Amygdala (tissue), 56 donors: ENCODE measurements around the gene KAT6B.

Experiments
- DNase-seq, 56 donors: peaks; one replicate each; lab custom pipeline; 2025; lab: John Stamatoyannopoulos, UW

The KAT6B gene

DNA sequence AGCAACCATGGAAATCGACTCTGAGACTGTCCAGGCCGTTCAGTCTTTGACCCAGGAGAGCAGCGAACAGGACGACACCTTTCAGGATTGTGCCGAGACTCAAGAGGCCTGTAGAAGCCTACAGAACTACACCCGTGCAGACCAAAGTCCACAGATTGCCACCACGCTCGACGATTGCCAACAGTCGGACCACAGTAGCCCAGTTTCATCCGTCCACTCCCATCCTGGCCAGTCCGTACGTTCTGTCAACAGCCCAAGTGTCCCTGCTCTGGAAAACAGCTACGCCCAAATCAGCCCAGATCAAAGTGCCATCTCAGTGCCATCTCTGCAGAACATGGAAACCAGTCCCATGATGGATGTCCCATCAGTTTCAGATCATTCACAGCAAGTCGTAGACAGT lies 203.0 kb downstream of the KAT6B start:
- DNase-seq = no peak

GRCh38 chr10:75029857-75030256 lies 203.5 kb downstream of the KAT6B start:
- peak in 1 of 56 donors; percentile 5 for DNase-seq

GRCh38 chr10:75030371-75030770 lies 204.0 kb downstream of the KAT6B start:
- DNase-seq = no peak

- DNase-seq = no peak
Observed at GRCh38 chr10:75032119-75032518, 205.7 kb downstream of the KAT6B start.

- no peak for DNase-seq
Observed at GRCh38 chr10:75032813-75033212, 206.4 kb downstream of the KAT6B start.

DNA sequence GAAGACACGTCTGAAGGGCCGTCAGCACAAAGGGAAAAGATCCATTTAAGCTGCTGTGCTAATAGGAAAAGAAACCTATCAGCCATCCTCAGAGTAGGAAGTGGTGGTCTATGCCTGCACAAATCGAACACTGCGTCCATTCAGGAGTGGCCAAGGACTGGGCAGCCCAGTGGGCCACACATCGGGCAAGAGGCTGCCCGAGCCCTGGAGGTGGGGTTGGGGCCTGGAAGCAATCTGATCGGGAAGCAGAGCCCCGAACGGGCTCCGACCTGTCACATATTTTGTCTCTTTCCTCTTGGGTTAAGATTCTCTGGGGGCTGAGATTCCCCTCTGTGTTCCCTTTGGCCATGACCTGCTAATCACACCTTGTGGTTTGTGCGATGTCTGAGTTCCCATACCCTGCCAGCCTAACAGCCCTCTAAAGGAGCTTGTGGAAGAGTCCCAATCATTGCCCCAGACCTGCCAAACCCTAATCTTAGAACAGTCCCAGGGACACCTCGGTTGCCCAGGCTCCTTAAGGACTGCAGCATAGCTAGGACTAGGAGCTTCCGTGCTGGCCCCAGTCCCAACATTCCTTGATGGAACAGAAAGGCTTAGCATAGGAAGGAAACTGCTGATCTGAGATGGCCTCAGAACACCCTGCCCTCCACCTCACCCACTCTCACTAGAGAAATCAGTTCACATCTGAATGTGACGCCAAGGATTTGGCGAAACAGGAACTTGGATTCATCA lies 207.2 kb downstream of the KAT6B start:
- no peak for DNase-seq

DNA sequence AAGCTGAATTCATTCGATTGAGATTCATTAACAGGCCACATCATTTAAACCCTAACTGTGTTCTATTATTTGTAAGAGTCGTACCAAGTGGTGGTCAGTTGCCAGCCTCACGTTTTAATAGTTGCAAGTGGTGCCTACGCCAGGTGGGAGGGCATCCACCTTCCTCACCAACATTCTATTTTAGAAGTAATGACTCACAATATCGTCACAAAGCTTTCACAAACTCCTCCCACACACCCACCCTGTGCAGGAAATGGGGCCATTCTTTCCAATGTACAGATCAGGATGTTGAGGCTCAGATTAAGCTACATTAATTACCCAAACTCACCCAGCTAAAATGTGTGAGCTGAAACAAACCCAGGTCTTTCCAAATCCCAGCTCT lies 207.7 kb downstream of the KAT6B start:
- no peak for DNase-seq

GRCh38 chr10:75034714-75035258 lies 208.4 kb downstream of the KAT6B start:
- no peak for DNase-seq

- DNase-seq = no peak
Observed at GRCh38 chr10:75035975-75036708, 209.7 kb downstream of the KAT6B start.

DNA sequence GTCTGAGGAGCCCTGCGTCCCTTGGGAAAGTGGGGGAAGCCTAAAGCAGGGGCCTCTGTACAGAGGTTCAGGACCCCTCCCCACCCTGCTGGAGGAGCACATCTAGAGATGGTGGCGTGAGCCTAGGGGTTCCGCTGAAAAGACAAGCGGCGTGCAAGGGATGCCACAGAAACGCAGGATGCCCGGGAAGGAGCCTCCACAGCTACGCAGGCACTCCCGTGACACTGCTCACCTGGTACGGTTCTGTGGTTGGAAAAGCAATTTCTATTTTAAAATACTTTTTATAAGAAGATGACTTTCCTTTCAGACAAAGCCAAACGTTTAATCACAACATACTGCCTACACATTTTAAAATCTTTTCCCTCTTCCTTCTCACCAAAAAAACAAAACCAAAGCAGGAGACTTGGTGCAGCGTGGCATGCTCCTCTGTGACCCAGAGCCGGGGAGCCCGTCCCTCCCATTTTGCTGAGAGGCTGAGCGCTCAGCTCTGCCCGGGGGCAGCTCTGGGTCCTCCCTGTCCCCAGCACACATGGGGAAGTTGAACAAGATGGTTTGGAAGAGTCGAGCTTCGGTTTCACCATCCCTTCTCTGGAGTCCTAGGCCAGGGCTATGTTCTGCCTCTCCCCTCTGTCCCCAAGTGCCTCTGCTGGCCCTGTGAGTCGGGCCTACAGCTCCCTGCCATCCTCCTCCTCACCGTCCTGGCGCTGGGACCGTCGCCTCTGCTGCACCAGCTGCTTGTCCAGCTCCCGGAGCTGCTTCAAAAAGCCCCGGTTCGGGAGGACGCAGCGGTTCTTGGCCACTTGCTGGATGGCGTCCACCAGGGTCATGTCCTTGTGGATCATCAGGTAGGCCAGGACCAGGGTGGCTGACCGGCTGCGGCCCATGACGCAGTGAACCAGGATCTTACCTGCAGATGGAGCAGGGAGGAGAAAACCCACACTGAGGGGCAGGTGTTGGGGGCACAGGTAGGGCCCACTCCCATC lies 211.1 kb downstream of the KAT6B start:
- no peak for DNase-seq

GRCh38 chr10:75038335-75038734 lies 211.9 kb downstream of the KAT6B start:
- no peak for DNase-seq

DNA sequence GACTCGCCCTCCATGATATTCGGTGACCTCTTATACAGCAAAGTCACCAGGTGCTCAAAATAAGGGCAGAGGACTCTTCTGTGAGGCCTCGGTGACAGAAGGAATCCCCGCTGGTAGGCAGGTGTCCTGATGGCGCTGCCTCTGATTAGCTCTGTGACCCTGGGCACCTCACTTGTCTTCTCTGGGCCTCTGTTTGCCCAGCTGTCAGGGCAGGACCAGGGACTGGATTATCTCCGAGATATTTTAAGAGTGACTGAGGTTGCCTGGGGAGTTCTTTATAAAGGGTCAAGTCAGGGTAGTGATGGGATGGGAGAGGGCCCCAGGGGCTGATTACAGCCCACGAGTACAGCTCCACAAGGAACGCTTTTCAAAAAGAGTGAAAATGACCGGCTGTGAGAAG lies 214.2 kb downstream of the KAT6B start:
- no peak for DNase-seq

- DNase-seq = no peak
Observed at GRCh38 chr10:75042292-75042974, 216.0 kb downstream of the KAT6B start.

GRCh38 chr10:75043256-75044131 lies 217.1 kb downstream of the KAT6B start:
- no peak for DNase-seq

- no peak for DNase-seq
Observed at GRCh38 chr10:75048669-75049098, 222.3 kb downstream of the KAT6B start.

DNA sequence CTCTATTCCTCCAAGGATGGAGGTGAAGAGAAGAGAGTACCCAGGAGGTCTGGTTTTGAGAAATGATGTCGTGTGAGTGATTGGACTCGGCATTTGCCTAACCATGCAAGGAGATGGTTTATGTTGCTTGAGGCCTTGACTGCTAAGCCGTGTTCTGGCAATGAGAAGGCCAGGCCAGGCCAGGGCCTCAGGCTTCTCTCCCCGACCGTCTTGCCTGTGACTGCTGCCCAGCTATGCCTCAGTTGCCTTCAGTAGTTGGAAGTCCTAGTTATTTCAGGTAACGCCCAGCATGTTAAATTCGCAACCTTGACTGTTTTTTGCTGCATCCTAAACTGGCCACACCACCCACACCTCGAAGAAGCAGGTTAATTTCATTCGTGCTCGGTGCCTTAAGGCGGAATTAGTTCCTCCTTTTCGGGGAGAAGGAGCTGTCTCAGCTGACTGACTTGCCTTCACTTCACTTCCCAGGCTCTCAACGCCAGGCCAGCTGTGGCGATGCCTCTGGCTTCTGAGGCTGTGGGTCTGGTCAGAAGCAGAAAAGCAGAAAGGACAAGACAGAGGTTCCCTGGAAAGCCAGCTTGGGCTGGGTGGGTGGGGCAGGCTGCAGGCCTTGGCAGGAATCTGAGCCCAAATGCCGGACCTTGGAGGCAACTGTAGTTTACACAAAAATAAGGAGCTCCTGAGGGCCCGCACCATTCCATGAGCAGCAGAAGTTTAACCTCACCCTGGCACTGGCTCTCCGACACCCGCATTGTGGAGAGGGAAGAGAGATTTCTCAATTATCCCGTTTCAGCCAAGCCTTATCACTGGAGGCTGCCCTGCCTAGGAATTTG lies 223.1 kb downstream of the KAT6B start:
- no peak for DNase-seq

GRCh38 chr10:75050149-75050919 lies 223.9 kb downstream of the KAT6B start:
- no peak for DNase-seq
